Regular cardiac myocyte (primary cell): ENCODE measurements around the gene AXDND1. TPM values are rescaled to one million over a fixed set of nuclear protein-coding genes. Genes with fewer than 3 reads are reported as not detected.

Source experiments
- total RNA-seq: library from RNA; depleted of rRNA; stranded (reverse); fragments of >200 nt; gene quantifications from 2 replicates; pipeline ENCODE4 v1.2.3, GENCODE V29; 2014

Gene AXDND1
- 1.1 and 1.2 TPM in 2 replicates for total RNA-seq

DNA sequence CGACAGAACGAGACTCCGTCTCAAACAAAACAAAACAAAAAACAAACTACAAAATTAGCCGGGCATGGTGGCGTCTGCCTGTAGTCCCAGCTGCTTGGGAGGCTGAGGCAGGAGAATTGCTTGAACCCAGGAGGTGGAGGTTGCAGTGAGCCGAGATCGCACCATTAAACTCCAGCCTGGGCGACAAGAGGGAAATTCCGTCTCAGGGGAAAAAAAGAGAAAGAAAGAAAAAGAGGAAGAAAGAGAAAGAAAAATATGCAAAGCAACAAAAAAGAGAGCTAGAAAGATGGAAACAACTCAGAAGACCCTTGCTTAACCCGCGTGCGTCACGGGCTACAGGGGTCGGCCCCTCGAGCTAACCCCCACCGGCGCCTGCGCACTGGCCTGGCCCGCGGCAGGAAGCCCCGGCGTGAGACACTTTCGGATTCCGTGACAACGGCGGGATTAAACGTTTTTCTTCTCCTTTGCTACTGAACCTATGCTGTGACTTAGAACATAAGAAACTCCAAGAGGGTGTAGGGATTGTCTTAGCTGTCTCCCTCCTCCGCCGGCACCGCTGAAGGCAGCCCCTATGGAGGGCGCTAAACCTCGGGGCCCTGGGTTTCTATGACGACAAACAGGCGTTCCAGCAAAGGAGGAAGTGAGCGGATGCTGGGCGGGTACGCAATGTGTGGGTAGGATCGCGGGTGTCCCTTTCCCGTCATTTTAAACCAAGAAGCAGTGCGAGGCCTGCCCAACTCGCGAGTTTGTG is at the start of gene AXDND1:
Gene AXDND1, plus strand, starts transcription at position 630 of the 751 bp plus-strand sequence. CDS start 539 bp downstream, outside the sequence.

DNA sequence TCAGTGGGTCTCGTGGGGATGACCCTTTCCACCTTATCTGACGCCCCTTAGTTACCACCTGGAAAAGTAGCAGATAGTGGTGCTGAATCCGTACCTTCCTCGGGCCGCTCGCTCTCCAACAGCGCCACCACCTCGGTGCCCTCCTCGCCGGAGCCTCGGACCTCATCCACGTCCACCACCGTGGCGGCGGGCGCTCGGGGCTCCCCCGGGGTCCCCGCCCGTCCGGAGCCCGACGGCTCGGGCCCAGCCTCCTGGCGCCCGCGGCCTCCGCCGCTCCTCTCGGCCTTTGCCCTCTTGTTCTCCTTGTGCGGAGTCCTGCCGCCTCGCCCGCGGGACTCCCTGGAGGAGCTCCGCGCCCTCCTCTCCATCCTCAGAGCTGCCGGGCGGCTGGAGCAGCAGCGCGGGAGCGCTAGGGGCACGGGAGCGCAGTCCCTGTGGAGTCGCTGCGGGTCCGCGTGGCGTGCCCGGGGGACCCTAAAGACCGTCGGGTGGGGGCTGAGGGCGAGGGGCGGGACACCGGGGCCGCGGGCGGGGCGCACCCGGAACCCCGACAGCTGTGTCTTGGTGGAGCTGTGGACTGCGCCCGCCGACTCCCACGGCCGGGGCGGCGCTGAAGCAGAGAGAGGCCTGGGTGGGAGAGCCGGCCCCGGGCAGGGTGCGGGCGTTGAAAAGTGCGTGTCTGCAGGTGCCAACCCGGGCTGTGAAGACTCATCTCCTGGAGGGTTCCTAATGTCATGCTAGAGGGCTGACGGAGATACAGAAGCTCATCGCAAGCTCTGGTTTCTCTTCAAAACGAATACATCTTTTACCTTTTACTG is 209.9 kb downstream of the AXDND1 start, which contains the start of gene NPHS2:
Gene NPHS2, minus strand, starts transcription at position 452 of the 818 bp plus-strand sequence. Its CDS starts 84 bp downstream, at position 368.

GRCh38 chr1:179591592-179592580 is 226.1 kb downstream of the AXDND1 start, which contains the start of gene TDRD5:
Gene TDRD5 (plus strand): TSS chr1:179591832. CDS start chr1:179592616, 784 bp downstream.

Other genes with a start within 250 kb of the AXDND1 start
- gene ABL2, start 136.3 kb upstream of the AXDND1 start, total RNA-seq: 44.9 and 47.6 TPM in 2 replicates
- gene SOAT1, start 72.2 kb upstream of the AXDND1 start, total RNA-seq: 23.8 and 26.2 TPM in 2 replicates
- not detected in 2 replicates for gene NPHS2, start 210.0 kb downstream of the AXDND1 start, total RNA-seq
- not detected in 2 replicates for gene TDRD5, start 225.9 kb downstream of the AXDND1 start, total RNA-seq